ENCODE measurements around the gene GPR146. TPM values are rescaled to one million over a fixed set of nuclear protein-coding genes. Genes with fewer than 3 reads are reported as not detected.

Gene GPR146
- total and polyA plus RNA-seq, 2 experiments from 2014 or later, result 4.3 to 9.7 TPM

DNA sequence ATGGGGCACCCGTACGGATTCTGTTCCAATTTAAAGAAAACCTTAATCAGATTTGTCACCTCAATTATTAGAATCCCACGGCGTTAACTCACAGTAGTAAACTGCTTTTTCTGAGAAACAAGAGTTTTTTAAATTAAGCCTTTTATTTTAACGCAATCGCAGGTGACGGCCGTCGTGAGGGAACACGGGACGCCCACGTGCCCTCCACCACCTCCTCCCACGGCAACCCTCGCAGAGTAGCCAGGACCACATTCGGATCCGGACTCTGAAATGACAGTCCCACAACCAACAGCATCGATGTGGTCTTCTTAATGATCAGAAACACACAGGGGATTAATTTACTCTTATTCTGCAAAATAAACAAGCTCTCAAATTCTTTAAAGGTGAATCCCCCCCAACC lies 22.0 kb upstream of the GPR146 start:
- Histone ChIP-seq H3K4me1 (ENCODE audit: insufficient read depth) (no peaks in the 10 kb centered on the region), H3K9ac (no peak overlapping the region), H4K20me1 (ENCODE audit: insufficient read depth) (no peaks in the 10 kb centered on the region), H3F3A (ENCODE audit: insufficient read depth) (no peaks in the 10 kb centered on the region), H3K4me2 (ENCODE audit: unreplicated experiment) (no peak overlapping the region), H3K36me3 (ENCODE audit: low read depth) (no peaks in the 10 kb centered on the region), H3K27ac (no peak overlapping the region), H3K4me3 (no peak overlapping the region), H2AFZ (no peak overlapping the region), H3K9me2 (ENCODE audit: insufficient read depth) (no peaks in the 10 kb centered on the region), H3K9me3 (ENCODE audit: low read depth) (no peaks in the 10 kb centered on the region), H3K27me3 (replicated peaks; ENCODE audit: insufficient read depth) (no peaks in the 10 kb centered on the region), H3K79me2 (ENCODE audit: insufficient read depth) (peaks cover 48% of the 10 kb centered on the region)
- WGBS, 2 experiments (ENCODE audit: low coverage in 1 of 2, low lambda C conversion rate in 2 of 2, missing lambda C conversion rate in 2 of 2), result 94 to 96% methylated on average over 17 of the region's 17 CpGs
- no peak for DNase-seq
- in situ Hi-C loops (cut with MboI), result no loop called here
- TF ChIP-seq EZH2 (IDR thresholded peaks at IDR 0.05; ENCODE audit: insufficient read depth, poor library complexity, severe bottlenecking) (no peak), EZH2phosphoT487 (IDR thresholded peaks at IDR 0.05; ENCODE audit: insufficient read depth, low read depth) (no peak)

GRCh38 chr7:1022801-1023465 lies 21.4 kb upstream of the GPR146 start:
- 95 to 96% methylated on average over 38 to 45 of the region's 45 CpGs for WGBS, 2 experiments (ENCODE audit: low coverage in 1 of 2, low lambda C conversion rate in 2 of 2, missing lambda C conversion rate in 2 of 2)
- peaks cover 53% of the 10 kb centered on the region for H3K79me2 ChIP-seq (ENCODE audit: insufficient read depth)

DNA sequence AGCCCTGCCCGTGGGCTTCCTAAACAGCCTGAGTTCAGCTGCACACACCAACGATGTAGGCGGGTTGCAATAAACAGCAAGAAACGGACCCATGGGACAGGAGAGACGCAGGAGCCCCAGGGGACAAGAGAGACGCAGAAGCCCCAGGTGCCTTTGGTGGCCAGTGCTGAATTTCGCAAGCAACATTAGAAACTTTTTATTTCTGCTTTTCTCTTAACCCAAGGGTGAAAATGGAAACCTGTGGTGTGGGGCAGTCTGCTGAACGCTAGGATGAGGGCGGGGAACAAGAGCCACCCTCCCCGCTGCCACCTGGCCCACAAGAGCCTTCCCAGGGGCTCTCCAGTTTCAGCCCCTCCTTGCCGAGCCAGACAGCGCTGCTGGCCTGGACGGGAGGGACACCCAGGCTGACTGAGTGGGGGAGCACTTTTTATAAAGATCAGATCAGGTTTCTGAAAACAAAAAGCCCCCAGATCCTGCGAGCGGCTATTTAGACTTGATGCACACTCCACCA lies 20.0 kb upstream of the GPR146 start:
- H3K4me2 ChIP-seq (ENCODE audit: unreplicated experiment), result no peak overlapping the region
- WGBS, 2 experiments (ENCODE audit: low coverage in 1 of 2, low lambda C conversion rate in 2 of 2, missing lambda C conversion rate in 2 of 2), result 84 to 85% methylated on average over 15 of the region's 15 CpGs
- no peak overlapping the region for H3K9ac ChIP-seq
- H3K4me1 ChIP-seq (ENCODE audit: insufficient read depth), result peaks cover 4% of the 10 kb centered on the region
- no peak for TF ChIP-seq EZH2 (IDR thresholded peaks at IDR 0.05; ENCODE audit: insufficient read depth, poor library complexity, severe bottlenecking)
- no peak overlapping the region for H2AFZ ChIP-seq
- no peaks in the 10 kb centered on the region for H3K9me2 ChIP-seq (ENCODE audit: insufficient read depth)
- H3K9me3 ChIP-seq (ENCODE audit: low read depth), result no peaks in the 10 kb centered on the region
- no peak overlapping the region for H3K27ac ChIP-seq
- no peak overlapping the region for H3K4me3 ChIP-seq
- in situ Hi-C loops (cut with MboI), result no loop called here
- DNase-seq, result no peak
- H3K36me3 ChIP-seq (ENCODE audit: low read depth), result no peaks in the 10 kb centered on the region
- no peaks in the 10 kb centered on the region for H4K20me1 ChIP-seq (ENCODE audit: insufficient read depth)
- peaks cover 55% of the 10 kb centered on the region for H3K79me2 ChIP-seq (ENCODE audit: insufficient read depth)
- no peaks in the 10 kb centered on the region for H3F3A ChIP-seq (ENCODE audit: insufficient read depth)
- no peaks in the 10 kb centered on the region for H3K27me3 ChIP-seq (replicated peaks; ENCODE audit: insufficient read depth)

More at GRCh38 chr7:1022801-1023465, 21.4 kb upstream of the GPR146 start:
- TF ChIP-seq EZH2 (IDR thresholded peaks at IDR 0.05; ENCODE audit: insufficient read depth, poor library complexity, severe bottlenecking) (no peak), EZH2phosphoT487 (IDR thresholded peaks at IDR 0.05; ENCODE audit: insufficient read depth, low read depth) (no peak)
- Histone ChIP-seq H3K4me3 (no peak overlapping the region), H3K9me2 (ENCODE audit: insufficient read depth) (no peaks in the 10 kb centered on the region), H3K36me3 (ENCODE audit: low read depth) (no peaks in the 10 kb centered on the region), H2AFZ (no peak overlapping the region), H3K27ac (no peak overlapping the region), H3K27me3 (replicated peaks; ENCODE audit: insufficient read depth) (no peaks in the 10 kb centered on the region), H3K4me1 (ENCODE audit: insufficient read depth) (no peaks in the 10 kb centered on the region), H3K4me2 (ENCODE audit: unreplicated experiment) (no peak overlapping the region), H3K9ac (no peak overlapping the region), H3F3A (ENCODE audit: insufficient read depth) (no peaks in the 10 kb centered on the region), H3K9me3 (ENCODE audit: low read depth) (no peaks in the 10 kb centered on the region), H4K20me1 (ENCODE audit: insufficient read depth) (no peaks in the 10 kb centered on the region)
- no peak for DNase-seq
- in situ Hi-C loops (cut with MboI), result no loop called here

DNA sequence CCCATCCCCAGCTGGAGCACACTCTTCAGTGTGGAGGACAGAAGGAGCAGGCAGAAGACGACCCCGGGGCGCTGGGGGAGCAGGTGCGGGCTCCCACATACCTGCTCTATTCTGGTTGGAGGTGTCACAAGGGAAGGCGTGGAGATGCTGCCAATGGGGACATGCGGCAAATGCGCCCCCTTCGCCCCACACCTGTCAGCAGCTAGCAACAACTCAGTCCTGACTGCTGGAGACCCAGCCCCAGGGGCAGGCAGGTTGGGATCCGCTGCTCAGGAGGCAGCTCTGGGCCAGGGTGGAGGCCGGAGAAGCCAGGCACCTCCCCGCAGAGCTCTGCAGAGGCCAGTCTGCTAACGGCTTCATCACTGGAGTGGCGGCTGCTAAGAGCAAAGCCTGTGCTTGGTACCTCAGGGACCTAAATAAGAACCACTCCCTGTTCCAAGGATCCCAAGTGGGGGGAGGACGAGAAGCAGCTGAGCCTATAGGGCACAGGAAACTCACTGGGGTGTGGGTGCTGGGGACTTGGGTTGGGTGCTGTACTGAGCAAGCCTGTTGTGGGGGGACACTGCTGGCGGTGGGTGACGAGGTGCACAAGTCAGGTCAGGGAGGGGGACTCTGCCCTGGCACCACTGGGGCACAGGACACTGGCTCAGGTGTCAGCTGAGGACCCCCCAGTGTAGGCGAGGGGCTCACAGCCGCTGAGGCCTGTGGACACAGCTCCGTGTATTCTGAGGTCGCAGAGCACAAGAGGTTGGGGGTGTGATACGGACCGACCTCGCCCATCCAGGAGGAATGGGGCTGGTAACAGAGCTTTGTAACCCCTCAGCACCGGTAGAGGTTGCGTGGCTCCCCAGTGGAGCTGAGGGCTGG lies 19.2 kb upstream of the GPR146 start:
- H3K79me2 ChIP-seq (ENCODE audit: insufficient read depth), result peaks cover 55% of the 10 kb centered on the region
- H3F3A ChIP-seq (ENCODE audit: insufficient read depth), result no peaks in the 10 kb centered on the region
- H3K4me1 ChIP-seq (ENCODE audit: insufficient read depth), result peaks cover 4% of the 10 kb centered on the region
- H3K27ac ChIP-seq, result no peak overlapping the region
- H3K9ac ChIP-seq, result no peak overlapping the region
- no peaks in the 10 kb centered on the region for H4K20me1 ChIP-seq (ENCODE audit: insufficient read depth)
- no peak overlapping the region for H2AFZ ChIP-seq
- no peak for TF ChIP-seq EZH2phosphoT487 (IDR thresholded peaks at IDR 0.05; ENCODE audit: insufficient read depth, low read depth)
- no peak for TF ChIP-seq EZH2 (IDR thresholded peaks at IDR 0.05; ENCODE audit: insufficient read depth, poor library complexity, severe bottlenecking)
- H3K36me3 ChIP-seq (ENCODE audit: low read depth), result no peaks in the 10 kb centered on the region
- no peak overlapping the region for H3K4me3 ChIP-seq
- H3K27me3 ChIP-seq (replicated peaks; ENCODE audit: insufficient read depth), result no peaks in the 10 kb centered on the region
- no peak overlapping the region for H3K4me2 ChIP-seq (ENCODE audit: unreplicated experiment)
- DNase-seq, result no peak
- H3K9me3 ChIP-seq (ENCODE audit: low read depth), result no peaks in the 10 kb centered on the region
- H3K9me2 ChIP-seq (ENCODE audit: insufficient read depth), result no peaks in the 10 kb centered on the region
- WGBS, 2 experiments (ENCODE audit: low coverage in 1 of 2, low lambda C conversion rate in 2 of 2, missing lambda C conversion rate in 2 of 2), result 96 to 97% methylated on average over 23 to 25 of the region's 25 CpGs
- in situ Hi-C loops (cut with MboI), result no loop called here

Data from GM23248 (cell line).